Left ventricle myocardium inferior (tissue), 1 donor: ENCODE results near the gene MAMDC2. TPM values are rescaled to one million over a fixed set of nuclear protein-coding genes. Genes with fewer than 3 reads are reported as not detected.

ENCODE experiments used
- DNase-seq: peaks from one replicate; pipeline ENCODE4 v3.0.0-alpha.2; 2020
- H3K27ac ChIP-seq: fragments of 200-600 bp; replicated peaks from 2 replicates; pipeline ENCODE4 v1.8.0; 2021
- H3K27me3 ChIP-seq: fragments of 200-600 bp; 2 replicates; pipeline ENCODE4 v1.8.0; 2021; ENCODE audit warnings: low read depth
- H3K36me3 ChIP-seq: fragments of 200-600 bp; 2 replicates; pipeline ENCODE4 v1.8.0; 2021
- H3K4me1 ChIP-seq: fragments of 200-600 bp; 2 replicates; pipeline ENCODE4 v1.8.0; 2021
- H3K4me3 ChIP-seq: fragments of 200-600 bp; 2 replicates; pipeline ENCODE4 v1.8.0; 2021; ENCODE audit warnings: mild to moderate bottlenecking, moderate library complexity
- H3K9me3 ChIP-seq: fragments of 200-600 bp; replicated peaks from 2 replicates; pipeline ENCODE4 v1.8.0; 2021
- CTCF ChIP-seq: fragments of 200-600 bp; IDR thresholded peaks from 2 replicates; pipeline ENCODE4 v1.8.0; 2021; ENCODE audit warnings: antibody characterized with exemption, mild to moderate bottlenecking, borderline replicate concordance
- intact Hi-C: fragments of 100-400 bp; cut with micrococcal nuclease; formaldehyde crosslinking; loops from one replicate; pipeline ENCODE4 v1.11.0; 2022
- total RNA-seq: library from RNA; stranded (reverse); fragmentation: NEBNext Ultra II Directional; extraction: Animal tissue kit (Norgen Biotek cat#: 25700); gene quantifications from one replicate; pipeline ENCODE4 v1.2.1, GENCODE V29; 2021
- donor health status: DM: no; HTN: yes; CAD: no; lungs with severe emphysema.

Gene MAMDC2
- total RNA-seq, 1 donor from 2014 or later: 9.0 TPM

- Histone ChIP-seq H3K4me3 (peak overlapping the region; percentile 84), H3K36me3 (peaks cover 6% of the 10 kb centered on the region), H3K9me3 (no peaks in the 10 kb centered on the region), H3K27me3 (no peaks in the 10 kb centered on the region), H3K27ac (peak overlapping the region; percentile 95), H3K4me1 (peaks cover 59% of the 10 kb centered on the region)
- intact Hi-C loops: no loop called here
- no peak for DNase-seq
- TF ChIP-seq CTCF: no peak
Measured at GRCh38 chr9:70257991-70258691, 214.5 kb downstream of the MAMDC2 start.

DNA sequence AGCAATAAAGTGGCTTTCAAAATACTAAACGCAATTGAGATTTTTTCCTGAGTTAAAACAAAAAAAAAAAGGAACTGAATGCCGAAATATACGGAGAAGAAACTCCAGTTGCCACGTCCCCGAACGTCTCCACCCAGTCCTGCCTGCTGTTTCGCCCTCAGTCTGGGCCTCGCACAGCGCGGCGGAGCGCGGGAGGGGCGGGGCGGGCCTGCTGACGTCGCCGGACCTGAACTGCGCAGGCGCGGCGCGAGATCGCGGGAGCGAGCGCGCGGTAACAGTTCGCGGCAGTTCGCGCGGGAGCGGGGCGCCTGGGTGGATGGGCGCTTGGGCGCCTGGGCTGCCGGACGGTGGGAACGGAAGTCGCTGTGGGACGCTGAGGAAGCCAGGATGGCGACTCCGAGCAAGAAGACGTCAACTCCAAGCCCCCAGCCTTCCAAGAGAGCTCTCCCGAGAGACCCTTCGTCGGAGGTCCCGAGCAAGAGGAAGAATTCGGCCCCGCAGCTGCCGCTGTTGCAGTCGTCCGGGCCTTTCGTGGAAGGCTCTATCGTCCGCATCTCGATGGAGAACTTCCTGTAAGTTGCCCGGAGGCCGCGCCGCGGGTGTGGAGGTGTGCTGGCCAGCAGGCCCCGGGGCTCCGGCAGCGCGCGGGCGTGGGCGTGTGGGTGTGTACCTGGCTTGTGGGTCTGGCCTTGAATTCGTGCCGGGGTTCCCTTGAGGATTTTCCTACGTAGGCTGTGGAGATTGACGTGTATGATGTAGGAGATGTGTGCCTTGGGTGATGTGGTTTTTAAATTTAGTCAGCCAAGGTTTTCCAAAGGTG, 215.3 kb downstream of the MAMDC2 start, which contains the start of gene SMC5:
Gene SMC5 (plus strand): TSS at position 287 of the 820 bp plus-strand sequence. CDS start 101 bp downstream, at position 388.
- TF ChIP-seq CTCF: no peak
- Histone ChIP-seq H3K36me3 (peaks cover 6% of the 10 kb centered on the region), H3K9me3 (no peaks in the 10 kb centered on the region), H3K4me3 (peak within 1 kb of the TSS; percentile 84), H3K4me1 (peaks cover 67% of the 10 kb centered on the region), H3K27me3 (no peaks in the 10 kb centered on the region), H3K27ac (peak within 1 kb of the TSS; percentile 95)
- DNase-seq: peak; percentile 91
- intact Hi-C loops: no loop called here

DNA sequence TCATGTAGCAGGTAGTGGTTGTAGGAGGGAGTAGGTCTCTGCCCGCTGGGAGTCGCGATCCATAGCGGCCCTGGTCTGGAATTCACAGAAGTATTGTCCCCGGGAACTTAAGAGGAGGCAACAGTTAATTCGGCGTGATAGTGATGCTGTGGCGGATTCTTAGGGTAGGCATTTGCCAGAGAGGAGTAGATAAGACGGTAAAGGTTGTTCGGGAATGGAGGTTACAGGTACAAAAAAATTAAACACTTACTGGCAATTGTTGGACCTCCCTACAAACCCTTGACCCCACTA, 215.8 kb downstream of the MAMDC2 start:
- H3K27me3 ChIP-seq: no peaks in the 10 kb centered on the region
- DNase-seq: no peak
- H3K36me3 ChIP-seq: peaks cover 11% of the 10 kb centered on the region
- no peaks in the 10 kb centered on the region for H3K9me3 ChIP-seq
- TF ChIP-seq CTCF: no peak
- H3K4me1 ChIP-seq: peaks cover 72% of the 10 kb centered on the region
- peak overlapping the region; percentile 84 for H3K4me3 ChIP-seq
- H3K27ac ChIP-seq: peak overlapping the region; percentile 95
- intact Hi-C loops: no loop called here

- H3K4me1 ChIP-seq: peaks cover 77% of the 10 kb centered on the region
- H3K27me3 ChIP-seq: no peaks in the 10 kb centered on the region
- peaks cover 17% of the 10 kb centered on the region for H3K36me3 ChIP-seq
- TF ChIP-seq CTCF: no peak
- peak overlapping the region; percentile 84 for H3K4me3 ChIP-seq
- no peak overlapping the region for H3K27ac ChIP-seq
- no peaks in the 10 kb centered on the region for H3K9me3 ChIP-seq
- no peak for DNase-seq
- intact Hi-C loops: no loop called here
Measured at GRCh38 chr9:70260007-70260443, 216.4 kb downstream of the MAMDC2 start.

DNA sequence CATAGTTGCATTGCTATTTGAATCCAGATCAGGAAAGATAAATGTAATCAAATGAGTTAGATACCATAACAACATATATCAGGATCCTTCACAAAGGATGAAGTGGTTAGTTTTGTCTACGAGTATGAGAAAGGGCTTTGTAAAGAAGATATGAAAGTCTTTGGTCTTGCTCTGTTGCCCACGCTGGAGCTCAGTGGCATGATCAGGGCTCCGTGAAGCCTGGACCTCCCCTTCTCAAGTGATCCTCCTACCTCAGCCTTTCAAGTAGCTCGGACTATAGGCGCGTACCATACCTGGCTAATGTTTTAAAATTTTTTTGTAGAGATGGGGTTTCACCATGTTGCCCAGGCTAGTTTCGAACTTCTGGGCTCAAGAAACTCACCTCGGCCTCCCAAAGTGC, 217.0 kb downstream of the MAMDC2 start:
- no peak for TF ChIP-seq CTCF
- peak overlapping the region; percentile 84 for H3K4me3 ChIP-seq
- no peak for DNase-seq
- no peaks in the 10 kb centered on the region for H3K27me3 ChIP-seq
- peak overlapping the region; percentile 7 for H3K27ac ChIP-seq
- intact Hi-C loops: no loop called here
- H3K36me3 ChIP-seq: peaks cover 23% of the 10 kb centered on the region
- H3K4me1 ChIP-seq: peaks cover 80% of the 10 kb centered on the region
- H3K9me3 ChIP-seq: no peaks in the 10 kb centered on the region
